ENCODE measurements around the gene USP33.
"Not testable (repeated sequence)": the region's sequence is repeated elsewhere in the genome, so short reads cannot be mapped to it uniquely, and the experiment has no call there.

The USP33 gene

DNA sequence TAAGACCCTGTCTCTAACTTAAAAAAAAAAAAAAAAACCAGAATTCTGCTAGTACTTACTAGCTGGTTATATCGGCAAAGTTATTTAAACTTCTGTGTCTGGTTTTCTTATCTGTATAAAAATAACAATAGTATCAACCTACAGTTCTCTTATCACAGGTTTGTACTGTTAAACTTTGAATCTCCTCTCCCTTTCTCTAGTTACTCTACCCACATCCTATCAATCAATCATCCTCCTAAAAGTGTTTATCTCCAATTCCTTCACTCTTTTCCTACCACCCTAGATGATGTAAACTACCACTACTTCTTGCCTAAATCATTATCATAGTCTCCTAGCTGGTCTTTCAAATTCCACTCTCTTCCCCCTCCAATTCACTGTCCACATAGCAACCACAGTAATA is 27.6 kb downstream of the USP33 start:
- DNase-seq = no peak

- no peak for DNase-seq
These were observed 33.9 kb downstream of the USP33 start for GRCh38 chr1:77725706-77726105.

- no peak for DNase-seq
These were observed 41.5 kb downstream of the USP33 start for GRCh38 chr1:77718181-77718580.

GRCh38 chr1:77716065-77716464 is 43.6 kb downstream of the USP33 start:
- no peak for DNase-seq

DNA sequence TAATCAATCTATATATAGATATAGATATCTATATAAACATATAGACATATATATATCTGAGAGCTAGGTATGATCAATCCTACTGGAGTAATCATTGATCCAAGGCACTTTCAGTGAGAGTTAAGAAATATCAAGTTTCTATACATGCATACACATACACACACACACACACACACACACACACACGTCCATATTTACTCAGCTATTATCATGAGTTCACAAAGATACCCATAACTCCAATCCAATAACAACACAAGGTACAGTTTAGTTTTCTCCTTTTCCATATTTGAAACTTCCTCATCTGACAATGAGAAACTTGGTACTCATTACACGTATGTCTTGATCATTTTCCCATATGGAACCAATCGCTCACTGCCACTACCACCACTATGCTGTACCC is 49.9 kb downstream of the USP33 start:
- DNase-seq = no peak

DNA sequence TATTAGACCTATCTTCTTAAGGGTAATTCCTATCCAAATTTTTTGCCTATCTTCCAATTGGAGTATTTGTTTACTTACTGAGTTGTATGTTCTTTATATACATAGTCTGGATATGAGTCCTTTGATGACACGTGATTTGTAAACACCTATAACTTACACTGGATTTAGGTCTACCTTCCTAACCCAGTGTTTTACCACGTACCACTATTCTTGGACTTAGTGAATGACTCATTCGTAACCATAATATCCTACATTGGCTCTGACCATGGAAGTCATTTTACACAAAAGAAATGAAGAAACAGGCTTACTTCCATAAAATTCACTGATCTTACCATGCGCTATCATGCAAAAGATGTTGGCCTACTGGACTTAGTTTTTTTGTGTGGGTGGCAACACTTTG is 53.3 kb downstream of the USP33 start:
- no peak for DNase-seq

- DNase-seq = no peak
These were observed 54.9 kb downstream of the USP33 start for GRCh38 chr1:77704736-77705135.

DNA sequence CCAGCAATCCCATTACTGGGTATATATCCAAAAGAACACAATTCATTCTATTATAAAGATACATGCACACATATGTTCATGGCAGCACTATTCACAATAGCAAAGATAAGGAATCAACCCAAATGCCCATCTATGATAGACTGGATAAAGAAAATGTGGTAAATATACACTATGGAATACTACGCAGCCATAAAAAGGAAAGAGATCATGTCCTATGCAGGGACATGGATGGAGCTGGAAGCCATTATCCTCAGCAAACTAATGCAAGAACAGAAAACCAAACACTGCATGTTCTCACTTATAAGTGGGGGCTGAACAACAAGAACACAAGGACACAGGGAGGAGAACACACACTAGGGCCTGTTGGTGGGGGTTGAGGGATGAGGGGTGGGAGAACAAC is 60.0 kb downstream of the USP33 start:
- DNase-seq = not testable (repeated sequence)

GRCh38 chr1:77697441-77697840 is 62.2 kb downstream of the USP33 start:
- no peak for DNase-seq

- no peak for DNase-seq
These were observed 70.7 kb downstream of the USP33 start for GRCh38 chr1:77688939-77689338.

- DNase-seq = no peak
These were observed 72.1 kb downstream of the USP33 start for GRCh38 chr1:77687519-77687906.

DNA sequence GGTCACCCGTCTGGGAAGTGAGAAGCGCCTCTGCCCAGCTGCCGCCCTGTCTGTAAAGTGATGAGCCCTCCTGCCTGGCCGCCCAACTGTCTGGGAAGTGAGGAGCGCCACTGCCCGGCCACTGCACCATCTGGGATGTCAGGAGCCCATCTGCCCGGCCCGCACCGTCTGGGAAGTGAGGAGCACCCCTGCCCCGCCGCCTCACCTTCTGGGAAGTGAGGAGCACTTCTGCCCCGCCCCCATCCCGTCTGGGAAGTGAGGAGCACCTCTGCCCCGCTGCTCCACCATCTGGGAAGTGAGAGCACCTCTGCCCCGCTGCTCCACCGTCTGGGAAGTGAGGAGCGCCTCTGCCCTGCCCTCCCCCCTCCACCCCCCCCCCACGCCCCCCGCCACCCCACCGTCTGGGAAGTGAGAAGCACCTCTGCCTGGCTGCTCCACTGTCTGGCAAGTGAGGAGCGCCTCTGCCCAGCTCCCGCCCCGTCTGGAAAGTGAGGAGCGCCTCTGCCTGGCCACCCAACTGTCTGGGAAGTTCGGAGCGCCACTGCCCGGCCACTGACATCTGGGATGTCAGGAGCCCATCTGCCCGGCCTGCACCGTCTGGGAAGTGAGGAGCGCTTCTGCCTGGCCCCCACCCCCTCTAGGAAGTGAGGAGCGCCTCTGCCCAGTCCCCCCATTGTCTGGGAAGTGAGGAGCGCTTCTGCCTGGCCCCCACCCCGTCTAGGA is 72.7 kb downstream of the USP33 start:
- DNase-seq = no peak

DNA sequence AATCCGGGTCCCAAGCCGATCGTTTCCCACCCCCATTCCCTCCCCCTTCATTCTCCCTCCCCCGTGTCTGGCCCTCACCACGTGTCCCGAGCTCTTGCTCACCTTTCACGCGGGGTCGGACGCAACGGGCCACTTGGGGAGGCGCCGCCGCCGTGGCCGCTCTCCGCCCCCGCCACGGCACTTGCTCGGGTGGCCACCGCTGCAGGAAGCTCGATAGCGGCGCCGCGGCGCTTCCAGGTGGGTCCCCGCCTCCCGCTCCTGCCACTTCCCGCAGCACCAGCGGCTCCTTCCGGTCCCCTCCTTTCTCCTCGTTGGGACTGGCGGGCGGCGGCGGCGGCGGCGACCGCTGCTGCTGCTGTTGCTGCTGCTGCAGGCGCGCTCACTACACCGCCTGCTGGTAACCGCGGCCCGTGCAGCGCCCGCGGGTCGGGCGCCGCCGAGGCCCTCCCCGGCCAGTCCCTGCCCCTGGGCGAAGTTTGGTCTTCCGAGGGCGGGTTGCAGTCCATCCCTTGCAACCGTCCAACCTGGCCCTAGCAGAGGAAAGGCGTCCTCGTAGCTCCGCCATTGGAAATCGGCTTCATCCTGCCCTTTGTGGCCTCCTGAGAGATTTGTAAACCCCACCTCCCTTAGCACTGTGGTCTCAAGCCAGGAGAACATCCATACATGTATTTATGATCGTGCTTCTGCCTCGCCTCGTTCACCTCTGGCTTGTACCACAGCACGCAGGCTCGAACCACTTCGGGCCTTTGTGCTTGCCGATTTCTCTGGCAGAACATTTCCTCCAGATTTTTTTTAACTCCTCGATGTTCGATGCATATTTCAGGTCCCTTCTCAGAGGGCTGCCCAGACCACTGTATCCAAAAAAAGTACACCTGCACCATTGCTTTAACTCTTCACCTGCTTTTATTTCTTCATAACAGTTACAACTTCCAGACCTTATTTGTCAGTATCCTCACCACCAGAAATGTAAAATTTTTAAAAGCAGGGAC is 76.2 kb downstream of the USP33 start:
- DNase-seq = peak; percentile 90

- peak; percentile 89 for DNase-seq
These were observed 77.0 kb downstream of the USP33 start, which contains the start of gene ZZZ3 for GRCh38 chr1:77682460-77683159. ZZZ3 (minus strand) TSS chr1:77682658; CDS start chr1:77633354, 49,304 bp downstream.

GRCh38 chr1:77680173-77680572 is 79.5 kb downstream of the USP33 start:
- DNase-seq = no peak

DNA sequence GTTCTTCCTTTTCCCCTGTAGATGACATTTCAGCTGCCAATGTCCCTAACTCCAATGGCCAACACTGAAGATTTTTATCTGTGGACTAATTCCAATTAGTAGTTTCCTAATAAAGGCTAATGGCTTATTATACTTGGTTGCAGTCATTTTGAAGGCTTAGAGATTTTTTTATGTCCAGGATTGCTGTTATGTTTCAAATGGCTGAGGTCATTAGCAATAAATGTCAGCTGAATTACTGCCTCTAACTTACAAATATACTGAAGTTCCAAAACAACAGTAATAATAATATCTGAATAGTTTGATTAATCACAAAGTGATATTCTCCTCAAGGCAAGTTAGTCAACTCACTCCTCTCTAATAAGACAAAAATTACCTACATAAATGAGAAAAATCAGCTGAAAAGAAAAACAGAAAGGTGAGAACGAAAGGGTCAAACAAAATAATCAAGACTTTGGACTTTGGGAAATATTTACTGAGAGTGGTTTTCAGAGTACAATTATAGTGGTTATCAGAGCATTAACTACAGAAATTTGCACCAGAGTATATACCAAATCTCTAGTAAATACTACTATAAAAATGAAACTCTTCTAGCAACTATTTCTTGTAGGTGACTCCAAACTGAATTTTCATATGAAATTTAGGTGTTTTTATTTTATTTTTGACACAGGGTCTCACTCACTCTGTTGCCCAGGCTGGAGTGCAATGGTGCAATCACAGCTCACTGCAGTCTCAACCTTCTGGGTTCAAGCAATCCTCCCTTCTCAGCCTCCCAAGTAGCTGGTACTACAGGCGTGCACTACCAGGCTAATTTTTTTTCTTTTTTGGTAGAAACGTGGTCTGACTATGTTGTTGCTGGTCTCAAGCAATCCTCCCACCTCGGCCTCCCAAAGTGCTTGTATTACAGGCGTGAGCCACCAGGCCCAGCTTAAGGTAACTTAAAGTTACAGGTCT is 80.7 kb downstream of the USP33 start:
- no peak for DNase-seq

DNA sequence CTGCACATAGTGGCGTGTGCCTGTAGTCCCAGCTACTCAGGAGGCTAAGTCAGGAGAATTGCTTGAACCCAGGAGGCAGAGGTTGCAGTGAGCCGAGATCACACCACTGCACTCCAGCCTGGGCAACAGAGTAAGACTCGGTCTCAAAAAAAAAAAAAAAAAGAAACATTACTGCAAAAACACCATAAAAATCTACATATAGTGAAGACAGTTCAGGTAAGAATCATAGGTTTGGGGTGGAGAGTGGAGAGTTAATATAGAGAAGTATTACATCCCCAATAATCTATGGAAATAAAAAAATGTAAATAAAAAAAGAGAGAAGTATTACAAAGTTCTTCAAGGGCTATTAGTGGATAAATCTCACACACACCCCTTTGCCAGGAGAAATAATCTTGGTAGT is 84.8 kb downstream of the USP33 start:
- DNase-seq = not testable (repeated sequence)

GRCh38 chr1:77673716-77674355 is 85.8 kb downstream of the USP33 start:
- no peak for DNase-seq

GRCh38 chr1:77673030-77673429 is 86.6 kb downstream of the USP33 start:
- no peak for DNase-seq

GRCh38 chr1:77672374-77672773 is 87.3 kb downstream of the USP33 start:
- DNase-seq = no peak

GRCh38 chr1:77671836-77672235 is 87.8 kb downstream of the USP33 start:
- no peak for DNase-seq

DNA sequence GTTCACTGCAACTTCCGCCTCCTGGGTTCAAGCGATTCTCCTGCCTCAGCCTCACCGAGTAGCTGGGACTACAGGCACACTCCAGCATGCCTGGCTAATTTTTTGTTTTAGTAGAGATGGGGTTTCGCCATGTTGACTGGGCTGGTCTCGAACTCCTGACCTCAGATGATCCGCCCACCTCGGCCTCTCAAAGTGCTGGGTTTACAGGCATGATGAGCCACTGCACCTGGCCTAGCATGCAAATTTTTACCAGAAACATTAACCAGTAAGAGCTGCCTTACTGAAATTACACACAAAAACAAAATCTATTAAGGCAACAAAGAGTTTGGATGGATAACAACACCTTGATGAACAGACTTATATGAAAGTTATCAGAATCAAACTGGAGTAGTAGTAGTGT is 89.3 kb downstream of the USP33 start:
- no peak for DNase-seq
